ENCODE measurements around the gene RIOX2. TPM values are rescaled to one million over a fixed set of nuclear protein-coding genes. Genes with fewer than 3 reads are reported as not detected.
"Not testable (repeated sequence)": the region's sequence is repeated elsewhere in the genome, so short reads cannot be mapped to it uniquely, and the experiment has no call there.

RIOX2 gene
- polyA plus RNA-seq, 3 donors: 15.3 to 18.7 (median 18.3) TPM

DNA sequence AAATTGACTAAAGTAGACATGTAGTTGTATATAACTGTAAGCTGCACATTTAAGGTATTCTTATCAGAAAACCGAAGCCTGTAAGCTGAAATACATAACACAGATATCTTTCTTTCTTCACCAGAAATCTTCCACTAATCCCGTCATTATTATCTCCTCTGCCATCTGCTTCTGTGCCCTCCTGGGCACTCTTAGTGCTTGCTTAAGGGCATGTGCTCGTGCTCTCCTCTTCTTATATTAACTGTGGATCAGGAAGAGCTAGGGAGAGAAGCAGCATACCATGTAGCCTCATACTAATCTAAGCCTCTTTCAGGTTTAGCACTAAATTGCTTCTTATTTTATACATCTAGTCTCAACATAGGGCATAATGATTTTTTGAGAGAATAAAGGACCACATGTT, 60.8 kb downstream of the RIOX2 start:
- Histone ChIP-seq H3K79me2 (ENCODE audit: insufficient read depth, low read length) (no peaks in the 10 kb centered on the region), H3K36me3 (replicated peaks in 1 of 2; ENCODE audit: control insufficient read depth in 1 of 2, insufficient read depth in 2 of 2, low read length in 2 of 2) (peaks cover 23 to 44% of the 10 kb centered on the region in 2 donors), H3K9me3 (replicated peaks in 1 of 2; ENCODE audit: control insufficient read depth in 1 of 2, insufficient read depth in 1 of 2, low read length in 2 of 2) (no peaks in the 10 kb centered on the region), H3K4me2 (replicated peaks; ENCODE audit: extremely low read depth, low read length, poor library complexity, severe bottlenecking) (peak overlapping the region; percentile 1), H2AFZ (ENCODE audit: insufficient read depth, low read depth, low read length, poor library complexity, severe bottlenecking) (no peak overlapping the region), H4K20me1 (ENCODE audit: insufficient read depth, low read length) (no peaks in the 10 kb centered on the region), H3K4me1 (ENCODE audit: control insufficient read depth in 1 of 2, insufficient read depth in 2 of 2, low read length in 2 of 2) (peaks cover 16 to 19% of the 10 kb centered on the region in 2 donors), H3K4me3 (replicated peaks in 1 of 3; ENCODE audit: low read depth in 2 of 3, low read length in 3 of 3) (no peak overlapping the region), H3K27ac (ENCODE audit: low read depth in 1 of 2, low read length in 2 of 2) (peak overlapping the region; percentile 42 to 64), H3K9ac (ENCODE audit: insufficient read depth, low read length, poor library complexity, severe bottlenecking) (no peak overlapping the region), H3K27me3 (ENCODE audit: control insufficient read depth in 2 of 2, insufficient read depth in 2 of 2, low read length in 2 of 2) (no peaks in the 10 kb centered on the region)
- H3K4me3 Mint-ChIP-seq: no peak overlapping the region
- H3K4me1 Mint-ChIP-seq: peaks cover 28% of the 10 kb centered on the region
- no peaks in the 10 kb centered on the region for H3K27me3 Mint-ChIP-seq (ENCODE audit: low read depth in 3 of 3)
- H3K27ac Mint-ChIP-seq: peak overlapping the region; percentile 23 to 95 (median 81)
- intact Hi-C loops (cut with micrococcal nuclease): no loop called here
- no peak for DNase-seq
- H3K9me3 Mint-ChIP-seq: peaks cover 0 to 7% (median 3%) of the 10 kb centered on the region in 7 donors
- WGBS (ENCODE audit: insufficient coverage): no CpG with 5 or more reads among the region's 3 CpGs
- H3K36me3 Mint-ChIP-seq: peaks cover 35 to 37% of the 10 kb centered on the region in 2 donors
- TF ChIP-seq, protein P1, sequence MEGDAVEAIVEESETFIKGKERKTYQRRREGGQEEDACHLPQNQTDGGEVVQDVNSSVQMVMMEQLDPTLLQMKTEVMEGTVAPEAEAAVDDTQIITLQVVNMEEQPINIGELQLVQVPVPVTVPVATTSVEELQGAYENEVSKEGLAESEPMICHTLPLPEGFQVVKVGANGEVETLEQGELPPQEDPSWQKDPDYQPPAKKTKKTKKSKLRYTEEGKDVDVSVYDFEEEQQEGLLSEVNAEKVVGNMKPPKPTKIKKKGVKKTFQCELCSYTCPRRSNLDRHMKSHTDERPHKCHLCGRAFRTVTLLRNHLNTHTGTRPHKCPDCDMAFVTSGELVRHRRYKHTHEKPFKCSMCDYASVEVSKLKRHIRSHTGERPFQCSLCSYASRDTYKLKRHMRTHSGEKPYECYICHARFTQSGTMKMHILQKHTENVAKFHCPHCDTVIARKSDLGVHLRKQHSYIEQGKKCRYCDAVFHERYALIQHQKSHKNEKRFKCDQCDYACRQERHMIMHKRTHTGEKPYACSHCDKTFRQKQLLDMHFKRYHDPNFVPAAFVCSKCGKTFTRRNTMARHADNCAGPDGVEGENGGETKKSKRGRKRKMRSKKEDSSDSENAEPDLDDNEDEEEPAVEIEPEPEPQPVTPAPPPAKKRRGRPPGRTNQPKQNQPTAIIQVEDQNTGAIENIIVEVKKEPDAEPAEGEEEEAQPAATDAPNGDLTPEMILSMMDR (IDR thresholded peaks at IDR 0.05): no peak

DNA sequence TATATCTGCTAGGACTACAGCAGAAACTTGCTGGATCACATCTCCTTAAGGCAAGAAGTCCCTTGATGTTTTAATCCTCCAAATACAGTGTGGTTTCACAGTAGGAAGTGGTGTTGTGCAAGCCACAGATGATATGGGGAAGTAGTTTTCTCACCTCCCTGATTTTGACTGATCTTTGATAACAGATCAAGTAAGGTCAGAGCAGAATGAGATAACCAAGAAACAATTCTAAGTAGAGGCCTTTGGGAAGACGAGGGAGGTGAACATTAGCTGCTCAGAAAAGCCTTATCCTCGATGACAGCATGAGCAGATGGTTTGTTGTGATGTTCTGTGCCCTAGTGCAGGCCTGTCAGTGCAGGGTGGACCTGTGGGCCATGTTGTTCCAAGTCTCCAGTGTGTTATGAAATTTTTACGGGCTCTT, 61.3 kb downstream of the RIOX2 start:
- H3K79me2 ChIP-seq (ENCODE audit: insufficient read depth, low read length): no peaks in the 10 kb centered on the region
- intact Hi-C loops (cut with micrococcal nuclease): no loop called here
- Mint-ChIP-seq H3K36me3 (peaks cover 30 to 33% of the 10 kb centered on the region in 2 donors), H3K4me1 (peaks cover 28% of the 10 kb centered on the region), H3K27ac (peak overlapping the region; percentile 81 to 96 (median 93)), H3K4me3 (peak overlapping the region; percentile 70 to 86), H3K27me3 (ENCODE audit: low read depth in 3 of 3) (no peaks in the 10 kb centered on the region), H3K9me3 (peaks cover 0 to 7% (median 3%) of the 10 kb centered on the region in 7 donors)
- peak overlapping the region; percentile 44 for H3K4me2 ChIP-seq (replicated peaks; ENCODE audit: extremely low read depth, low read length, poor library complexity, severe bottlenecking)
- DNase-seq: peak; percentile 50 to 74 (median 70)
- peak overlapping the region; percentile 15 for H3K9ac ChIP-seq (ENCODE audit: insufficient read depth, low read length, poor library complexity, severe bottlenecking)
- H3K27me3 ChIP-seq (ENCODE audit: control insufficient read depth in 2 of 2, insufficient read depth in 2 of 2, low read length in 2 of 2): no peaks in the 10 kb centered on the region
- H4K20me1 ChIP-seq (ENCODE audit: insufficient read depth, low read length): no peaks in the 10 kb centered on the region
- peak overlapping the region in 1 of 3 experiments; percentile 49 for H3K4me3 ChIP-seq (replicated peaks in 1 of 3; ENCODE audit: low read depth in 2 of 3, low read length in 3 of 3)
- WGBS (ENCODE audit: insufficient coverage): 10% methylated on average over 2 of the region's 3 CpGs
- no peak overlapping the region for H2AFZ ChIP-seq (ENCODE audit: insufficient read depth, low read depth, low read length, poor library complexity, severe bottlenecking)
- peaks cover 18 to 39% of the 10 kb centered on the region in 2 donors for H3K36me3 ChIP-seq (replicated peaks in 1 of 2; ENCODE audit: control insufficient read depth in 1 of 2, insufficient read depth in 2 of 2, low read length in 2 of 2)
- peak overlapping the region; percentile 42 to 64 for H3K27ac ChIP-seq (ENCODE audit: low read depth in 1 of 2, low read length in 2 of 2)
- TF ChIP-seq, protein P1 (IDR thresholded peaks at IDR 0.05): no peak
- peaks cover 16 to 19% of the 10 kb centered on the region in 2 donors for H3K4me1 ChIP-seq (ENCODE audit: control insufficient read depth in 1 of 2, insufficient read depth in 2 of 2, low read length in 2 of 2)
- no peaks in the 10 kb centered on the region for H3K9me3 ChIP-seq (replicated peaks in 1 of 2; ENCODE audit: control insufficient read depth in 1 of 2, insufficient read depth in 1 of 2, low read length in 2 of 2)

DNA sequence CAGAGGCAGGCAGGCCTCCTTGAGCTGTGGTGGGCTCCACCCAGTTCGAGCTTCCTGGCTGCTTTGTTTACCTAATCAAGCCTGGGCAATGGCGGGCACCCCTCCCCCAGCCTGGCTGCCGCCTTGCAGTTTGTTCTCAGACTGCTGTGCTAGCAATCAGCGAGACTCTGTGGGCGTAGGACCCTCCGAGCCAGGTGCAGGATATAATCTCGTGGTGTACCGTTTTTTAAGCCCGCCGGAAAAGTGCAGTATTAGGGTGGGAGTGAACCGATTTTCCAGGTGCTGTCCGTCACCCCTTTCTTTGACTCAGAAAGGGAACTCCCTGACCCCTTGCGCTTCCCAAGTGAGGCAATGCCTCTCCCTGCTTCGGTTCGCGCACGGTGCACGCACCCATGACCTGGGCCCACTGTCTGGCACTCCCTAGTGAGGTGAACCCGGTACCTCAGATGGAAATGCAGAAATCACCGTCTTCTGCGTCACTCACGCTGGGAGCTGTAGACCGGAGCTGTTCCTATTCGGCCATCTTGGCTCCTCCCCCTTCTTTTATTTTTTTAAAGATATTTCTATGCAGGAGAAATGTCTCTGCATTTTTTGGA, 61.9 kb downstream of the RIOX2 start:
- not testable (repeated sequence) for H4K20me1 ChIP-seq (ENCODE audit: insufficient read depth, low read length)
- H3K4me2 ChIP-seq (replicated peaks; ENCODE audit: extremely low read depth, low read length, poor library complexity, severe bottlenecking): peak overlapping the region; percentile 44

More for the DNA sequence above, 61.9 kb downstream of the RIOX2 start:
- H3K9me3 Mint-ChIP-seq; H3K9me3 ChIP-seq (replicated peaks in 1 of 2; ENCODE audit: control insufficient read depth in 1 of 2, insufficient read depth in 1 of 2, low read length in 2 of 2); intact Hi-C loops (cut with micrococcal nuclease); H3K27me3 Mint-ChIP-seq (ENCODE audit: low read depth in 3 of 3); H3K79me2 ChIP-seq (ENCODE audit: insufficient read depth, low read length); H3K27me3 ChIP-seq (ENCODE audit: control insufficient read depth in 2 of 2, insufficient read depth in 2 of 2, low read length in 2 of 2); H2AFZ ChIP-seq (ENCODE audit: insufficient read depth, low read depth, low read length, poor library complexity, severe bottlenecking): not testable (repeated sequence)
- Mint-ChIP-seq H3K4me3 (peak overlapping the region; percentile 70 to 86), H3K36me3 (peaks cover 26 to 27% of the 10 kb centered on the region in 2 donors), H3K4me1 (peaks cover 28% of the 10 kb centered on the region), H3K27ac (peak overlapping the region; percentile 81 to 96 (median 93))
- DNase-seq: peak in 1 of 3 donors; percentile 50
- H3K27ac ChIP-seq (ENCODE audit: low read depth in 1 of 2, low read length in 2 of 2): peak overlapping the region; percentile 47 to 64
- H3K36me3 ChIP-seq (replicated peaks in 1 of 2; ENCODE audit: control insufficient read depth in 1 of 2, insufficient read depth in 2 of 2, low read length in 2 of 2): peaks cover 17 to 33% of the 10 kb centered on the region in 2 donors
- peak overlapping the region; percentile 15 for H3K9ac ChIP-seq (ENCODE audit: insufficient read depth, low read length, poor library complexity, severe bottlenecking)
- H3K4me3 ChIP-seq (replicated peaks in 1 of 3; ENCODE audit: low read depth in 2 of 3, low read length in 3 of 3): peak overlapping the region in 2 of 3 experiments; percentile 18 to 49
- H3K4me1 ChIP-seq (ENCODE audit: control insufficient read depth in 1 of 2, insufficient read depth in 2 of 2, low read length in 2 of 2): peaks cover 16 to 19% of the 10 kb centered on the region in 2 donors
- whole genome bisulfite sequencing (ENCODE audit: insufficient coverage): 41% methylated on average over 12 of the region's 24 CpGs

All from CD14-positive monocyte (primary cell).